GM18502 (cell line): ENCODE results near the gene SMARCD2.
A peak's percentile ranks its signal among the peaks of the same experiment; 100 is the strongest.
"Not testable (repeated sequence)": the region's sequence is repeated elsewhere in the genome, so short reads cannot be mapped to it uniquely, and the experiment has no call there.

Experiments used
- ATAC-seq: cut with Tn5 transposase; IDR thresholded peaks from one replicate; pipeline ENCODE4 v1.9.1; 2021; ENCODE audit warnings: mild to moderate bottlenecking; ENCODE audit not compliant: unreplicated experiment, poor library complexity

The SMARCD2 gene

GRCh38 chr17:63854709-63855108, 12.2 kb upstream of the SMARCD2 start:
- no peak for ATAC-seq

GRCh38 chr17:63853260-63853659, 10.8 kb upstream of the SMARCD2 start:
- ATAC-seq, result no peak

GRCh38 chr17:63850401-63850800, 7.9 kb upstream of the SMARCD2 start:
- ATAC-seq, result no peak

- ATAC-seq, result peak; percentile 88
Observed at GRCh38 chr17:63848834-63849689, 6.6 kb upstream of the SMARCD2 start.

- ATAC-seq, result no peak
Observed at GRCh38 chr17:63847525-63848249, 5.2 kb upstream of the SMARCD2 start.

- no peak for ATAC-seq
Observed at GRCh38 chr17:63845509-63845908, 3.0 kb upstream of the SMARCD2 start.

GRCh38 chr17:63843910-63844677, 1.6 kb upstream of the SMARCD2 start:
- no peak for ATAC-seq

GRCh38 chr17:63843387-63843888, 953 bp upstream of the SMARCD2 start:
- not testable (repeated sequence) for ATAC-seq

GRCh38 chr17:63842173-63842539, 329 bp downstream of the SMARCD2 start:
- ATAC-seq, result peak; percentile 34

GRCh38 chr17:63841350-63842172, 924 bp downstream of the SMARCD2 start:
- no peak for ATAC-seq

- no peak for ATAC-seq
Observed at GRCh38 chr17:63840591-63841349, 1.7 kb downstream of the SMARCD2 start.

GRCh38 chr17:63838631-63839171, 3.8 kb downstream of the SMARCD2 start:
- no peak for ATAC-seq

- no peak for ATAC-seq
Observed at GRCh38 chr17:63837962-63838600, 4.4 kb downstream of the SMARCD2 start.

GRCh38 chr17:63837480-63837879, 5.0 kb downstream of the SMARCD2 start:
- ATAC-seq, result no peak

GRCh38 chr17:63836811-63837210, 5.7 kb downstream of the SMARCD2 start:
- no peak for ATAC-seq

- no peak for ATAC-seq
Observed at GRCh38 chr17:63835167-63835720, 7.2 kb downstream of the SMARCD2 start.

- peak; percentile 70 for ATAC-seq
Observed at GRCh38 chr17:63834431-63835166, 7.9 kb downstream of the SMARCD2 start.
